Uterus (tissue), 2 donors: Measurements from ENCODE around the gene BNC2.

Experiments
- CTCF ChIP-seq, 4 experiments: fragments of 200-600 bp in 2 of 4; fragments of 450-650 bp in 2 of 4; sonication (generic) in 2 of 4; IDR thresholded peaks; one replicate each; pipeline ENCODE4 v1.5.1; 2016 to 2019; ENCODE audit warnings: antibody characterized with exemption in 4 of 4, mild to moderate bottlenecking in 2 of 4, moderate library complexity in 1 of 4
- POLR2A ChIP-seq, 2 donors: fragments of 450-650 bp; IDR thresholded peaks; one replicate each; pipeline ENCODE4 v1.6.1; 2016; ENCODE audit warnings: antibody characterized with exemption in 2 of 2, mild to moderate bottlenecking in 1 of 2, moderate library complexity in 1 of 2

- TF ChIP-seq CTCF (IDR thresholded peaks at IDR 0.05) (no peak), POLR2A (IDR thresholded peaks at IDR 0.05) (no peak)
Observed at GRCh38 chr9:16884952-16885513, 14.6 kb upstream of the BNC2 start.
